ENCODE measurements around the gene EFHC2. TPM values are rescaled to one million over a fixed set of nuclear protein-coding genes. Genes with fewer than 3 reads are reported as not detected.

The EFHC2 gene
- total RNA-seq, 1 donor from 2014 or later = 0.81 TPM

DNA sequence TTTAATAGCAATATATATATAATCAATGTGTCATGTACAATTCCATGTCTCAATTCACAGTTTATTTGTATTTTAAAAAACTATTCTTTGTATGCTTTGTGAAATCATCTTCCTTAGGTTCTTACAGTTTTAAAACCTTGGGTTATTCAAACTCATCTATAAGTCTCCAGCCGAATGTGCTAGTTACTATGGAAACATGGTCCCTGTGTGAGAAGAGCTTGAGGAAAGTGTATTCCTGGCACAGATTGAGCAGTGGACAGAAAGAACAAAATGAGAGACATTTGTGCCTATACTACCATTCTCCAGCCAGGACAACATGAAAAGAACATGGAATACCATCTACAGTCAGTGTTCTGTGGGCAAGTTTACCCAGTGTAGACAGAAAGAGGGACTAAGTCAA lies 103.4 kb downstream of the EFHC2 start:
- no peak for TF ChIP-seq CTCF (conservative IDR thresholded peaks at IDR 0.05; ENCODE audit: low read depth, low read length)
- H3K4me3 ChIP-seq (ENCODE audit: low read depth, low read length) = no peak overlapping the region
- DNase-seq (ENCODE audit: low read depth) = no peak

GRCh38 chrX:44239036-44239435 lies 104.4 kb downstream of the EFHC2 start:
- no peak for DNase-seq (ENCODE audit: low read depth)
- no peak for TF ChIP-seq CTCF (conservative IDR thresholded peaks at IDR 0.05; ENCODE audit: low read depth, low read length)
- H3K4me3 ChIP-seq (ENCODE audit: low read depth, low read length) = no peak overlapping the region

GRCh38 chrX:44235534-44235933 lies 107.9 kb downstream of the EFHC2 start:
- no peak for TF ChIP-seq CTCF (conservative IDR thresholded peaks at IDR 0.05; ENCODE audit: low read depth, low read length)
- DNase-seq (ENCODE audit: low read depth) = no peak
- no peak overlapping the region for H3K4me3 ChIP-seq (ENCODE audit: low read depth, low read length)

DNA sequence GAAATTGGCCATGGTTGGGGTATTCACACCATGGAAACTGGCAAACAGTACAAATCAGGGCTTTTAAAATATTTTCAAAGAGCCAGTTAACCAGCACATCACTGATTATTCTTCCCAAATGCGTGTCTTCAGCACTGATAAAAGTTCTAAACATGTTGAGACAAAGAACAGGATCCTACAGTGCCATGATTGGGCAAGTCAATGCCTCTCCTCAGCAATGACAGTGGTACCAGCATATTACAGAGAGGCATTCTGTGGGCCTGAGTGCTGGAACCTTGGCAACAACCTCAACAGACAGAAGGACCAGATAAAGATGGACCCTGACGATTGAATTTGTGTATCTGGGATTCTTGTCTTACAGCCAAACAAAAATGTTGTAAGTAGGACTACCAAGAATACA lies 108.9 kb downstream of the EFHC2 start:
- H3K4me3 ChIP-seq (ENCODE audit: low read depth, low read length) = no peak overlapping the region
- no peak for DNase-seq (ENCODE audit: low read depth)
- TF ChIP-seq CTCF (conservative IDR thresholded peaks at IDR 0.05; ENCODE audit: low read depth, low read length) = no peak

- no peak for TF ChIP-seq CTCF (conservative IDR thresholded peaks at IDR 0.05; ENCODE audit: low read depth, low read length)
- no peak overlapping the region for H3K4me3 ChIP-seq (ENCODE audit: low read depth, low read length)
- no peak for DNase-seq (ENCODE audit: low read depth)
Observed at GRCh38 chrX:44234116-44234515, 109.4 kb downstream of the EFHC2 start.

DNA sequence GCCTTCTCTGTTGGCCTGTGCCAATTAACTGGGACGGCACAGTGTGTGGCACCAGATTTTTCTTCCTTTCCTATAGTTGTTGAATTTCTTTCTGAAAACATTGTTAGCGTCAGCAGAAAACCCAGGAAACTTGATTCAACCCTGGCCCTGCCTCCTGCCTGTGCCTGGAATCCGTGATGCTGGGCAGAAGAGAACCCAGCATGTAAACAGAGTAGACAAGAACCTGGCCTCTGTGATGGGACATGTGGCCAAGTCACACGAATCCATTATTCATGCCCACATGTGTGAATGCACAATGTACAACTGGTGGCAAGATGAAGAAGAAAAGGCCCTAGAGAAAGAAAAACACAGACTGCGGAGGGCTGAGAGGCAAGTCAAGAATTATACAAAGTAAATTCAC lies 111.4 kb downstream of the EFHC2 start:
- H3K4me3 ChIP-seq (ENCODE audit: low read depth, low read length) = no peak overlapping the region
- no peak for TF ChIP-seq CTCF (conservative IDR thresholded peaks at IDR 0.05; ENCODE audit: low read depth, low read length)
- no peak for DNase-seq (ENCODE audit: low read depth)

DNA sequence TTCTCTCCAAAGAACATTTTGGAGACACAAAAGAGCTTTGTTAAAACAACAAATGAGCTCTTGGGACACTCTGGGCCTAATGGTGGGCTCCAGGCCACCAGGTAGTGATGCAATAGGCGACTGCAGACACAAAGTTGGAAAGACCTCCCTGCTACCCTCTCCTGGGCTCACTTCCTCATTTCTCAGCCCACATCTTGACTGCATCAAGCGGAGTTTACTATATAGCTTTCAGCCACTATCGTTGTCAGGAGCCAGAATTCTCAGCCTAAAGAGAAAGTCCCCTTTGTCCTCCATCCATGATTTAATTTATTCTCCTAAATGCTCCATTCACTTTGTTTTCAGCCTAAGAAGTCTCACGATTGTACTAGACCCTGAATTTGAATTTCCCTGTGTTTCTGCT lies 114.9 kb downstream of the EFHC2 start:
- no peak for TF ChIP-seq CTCF (conservative IDR thresholded peaks at IDR 0.05; ENCODE audit: low read depth, low read length)
- H3K4me3 ChIP-seq (ENCODE audit: low read depth, low read length) = no peak overlapping the region
- DNase-seq (ENCODE audit: low read depth) = no peak

Measured in epithelial cell of proximal tubule (primary cell).